HT1080 (cell line): Measurements from ENCODE around the gene CEBPA. TPM values are rescaled to one million over a fixed set of nuclear protein-coding genes. Genes with fewer than 3 reads are reported as not detected.

ENCODE experiments used
- DNase-seq: peaks from one replicate; pipeline ENCODE4 v3.0.0-alpha.2; 2015; ENCODE audit warnings: low read depth
- total RNA-seq: library from RNA; depleted of rRNA; stranded (reverse); fragments of >200 nt; shearing (Covaris generic); gene quantifications from 2 replicates; pipeline ENCODE4 v1.2.3, GENCODE V29; 2014

CEBPA gene
- total RNA-seq, 1 experiment from 2014 or later, result 1.7 TPM

DNA sequence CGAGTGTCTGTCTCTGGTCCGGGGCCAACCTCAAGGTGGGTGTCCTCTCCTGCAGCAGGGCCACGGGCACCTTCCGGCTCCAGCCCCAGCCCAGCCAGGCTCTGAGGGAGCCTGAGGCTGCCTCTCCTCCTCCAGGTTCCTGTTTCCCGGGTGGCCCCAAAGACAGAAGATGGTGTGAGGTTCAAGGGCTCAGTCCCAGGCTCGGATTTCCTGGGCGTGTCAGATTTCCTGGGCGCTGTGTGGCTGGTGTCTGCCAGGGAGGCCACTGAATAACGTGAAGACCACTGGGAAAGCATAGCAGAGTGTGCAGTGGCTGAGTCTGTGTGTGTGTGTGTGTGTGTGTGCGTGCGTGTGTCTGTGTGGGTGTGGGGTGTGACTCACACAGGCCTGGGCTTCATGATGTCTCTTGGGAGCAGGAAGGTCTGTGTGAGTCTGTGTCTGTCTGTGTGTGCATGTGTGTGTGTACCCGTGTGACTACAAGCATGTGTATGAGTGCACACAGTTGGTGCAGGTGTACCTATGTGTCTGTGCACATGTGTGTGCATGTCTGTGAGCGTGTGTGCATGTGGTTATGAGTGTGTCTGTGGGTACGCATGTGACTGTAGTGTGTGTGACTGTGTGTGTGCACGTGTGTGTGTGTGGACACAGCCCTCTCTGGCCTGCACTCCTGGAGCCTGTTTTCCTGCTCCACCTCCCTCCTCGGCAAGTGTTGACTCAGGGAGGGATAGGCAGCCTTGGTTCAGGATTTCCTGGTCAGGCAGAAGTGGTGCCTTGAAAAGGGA is 28.3 kb downstream of the CEBPA start:
- DNase-seq, result peak; percentile 57

DNA sequence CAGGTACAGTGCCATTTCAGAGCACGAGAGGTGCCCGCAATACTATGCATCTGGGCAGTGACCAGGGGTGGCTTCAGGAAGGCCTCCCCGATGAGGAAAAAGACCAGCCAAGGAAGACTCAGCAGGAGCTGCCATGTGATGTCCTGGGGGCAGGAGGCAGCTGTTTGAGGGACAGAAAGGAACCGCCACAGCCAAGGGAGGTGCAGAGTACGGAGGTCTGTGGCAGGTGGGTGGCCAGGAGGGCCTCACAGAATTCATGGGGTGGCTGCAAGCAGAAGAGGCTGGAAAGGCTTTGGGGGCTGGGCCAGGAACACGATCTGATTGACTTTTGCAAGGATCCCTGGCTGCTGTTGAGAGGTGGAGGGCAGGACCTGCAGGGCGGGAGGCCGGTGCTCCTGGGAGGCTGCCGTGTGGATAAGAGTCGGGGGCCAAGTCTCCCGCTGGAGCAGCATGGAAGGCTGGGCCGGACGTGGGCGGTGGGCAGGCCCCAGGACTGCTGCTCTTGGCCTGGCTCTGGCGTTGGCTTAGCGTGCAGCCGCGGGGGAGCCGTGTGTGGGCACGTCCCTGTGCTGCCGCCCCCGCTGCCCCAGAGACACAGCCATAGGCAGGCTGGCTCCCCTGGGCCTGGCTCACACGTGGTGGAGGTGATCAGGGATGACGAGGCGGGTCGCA is 29.1 kb downstream of the CEBPA start:
- DNase-seq, result no peak

DNA sequence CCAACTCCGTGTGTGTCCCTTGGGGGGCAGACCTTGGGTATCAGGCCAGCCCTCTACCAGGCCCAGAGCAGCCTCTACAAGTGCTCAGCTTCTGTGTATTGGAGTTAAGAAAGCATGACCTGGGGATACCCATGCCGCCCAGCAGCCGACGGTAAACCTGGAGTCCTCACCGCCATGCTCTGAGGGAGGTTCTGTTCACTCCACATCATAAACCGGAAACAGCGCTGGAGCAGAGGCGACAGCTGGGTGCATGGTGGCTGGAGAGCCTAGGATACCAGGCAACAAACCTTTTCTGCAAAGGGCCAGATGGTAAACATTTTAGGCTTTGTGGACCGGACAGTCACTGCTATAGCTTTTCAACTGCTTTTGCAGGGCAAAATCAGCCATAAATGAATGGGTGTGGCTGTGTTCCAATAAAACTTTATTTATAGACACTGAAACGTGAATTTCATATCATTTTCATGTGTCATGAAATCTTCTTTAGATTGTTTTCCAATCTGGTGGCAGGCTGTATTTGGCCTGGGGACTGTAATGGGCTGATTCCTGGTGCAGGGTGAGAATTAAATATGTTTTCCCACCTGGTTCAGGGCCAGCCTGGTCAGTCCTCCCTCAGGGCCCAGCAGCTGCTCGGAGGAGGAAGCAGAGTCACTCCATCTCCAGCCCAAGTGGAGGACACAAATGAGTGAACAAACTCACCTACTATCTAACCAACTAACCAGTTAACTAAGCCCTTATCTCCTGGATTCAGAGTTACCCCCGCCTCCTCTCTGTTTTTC is 30.9 kb downstream of the CEBPA start:
- DNase-seq, result no peak

DNA sequence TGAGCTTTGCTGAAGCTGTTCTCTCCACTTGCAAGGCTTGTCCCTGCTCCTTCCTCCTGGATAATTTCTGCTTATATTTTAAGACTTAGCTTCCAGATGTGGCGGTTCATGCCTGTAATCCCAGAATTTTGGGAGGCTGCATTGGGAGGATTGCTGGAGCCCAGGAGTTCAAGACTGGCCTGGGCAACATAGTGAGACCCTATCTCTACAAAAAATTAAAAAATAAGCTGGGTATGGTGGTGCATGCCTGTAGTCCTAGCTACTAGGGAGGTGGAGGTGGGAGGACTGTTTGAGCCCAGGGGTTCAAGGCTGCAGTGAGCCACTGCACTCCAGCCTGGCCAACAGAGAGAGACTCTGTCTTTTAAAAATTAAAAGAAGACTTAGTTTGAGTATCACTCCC is 31.6 kb downstream of the CEBPA start:
- DNase-seq, result no peak

DNA sequence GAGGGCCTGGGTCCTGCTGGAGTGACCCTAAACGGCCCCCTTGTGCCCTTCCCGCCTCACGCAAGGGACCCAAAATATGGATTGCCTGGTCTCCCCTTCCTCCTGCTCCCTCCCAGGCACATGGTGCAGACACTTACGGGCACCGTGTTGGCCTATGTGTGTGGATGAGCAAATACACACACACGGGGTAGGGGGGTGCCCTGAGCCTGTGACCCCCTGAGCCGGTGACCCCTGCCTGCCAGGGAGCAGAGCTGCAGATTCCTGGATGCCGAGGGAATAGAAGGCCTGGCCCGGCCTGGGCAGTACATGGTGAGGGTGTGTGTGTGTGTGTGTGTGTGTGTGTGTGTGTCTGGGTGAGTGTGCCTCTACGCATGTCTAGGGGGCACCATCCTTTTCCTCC is 33.3 kb downstream of the CEBPA start:
- no peak for DNase-seq

DNA sequence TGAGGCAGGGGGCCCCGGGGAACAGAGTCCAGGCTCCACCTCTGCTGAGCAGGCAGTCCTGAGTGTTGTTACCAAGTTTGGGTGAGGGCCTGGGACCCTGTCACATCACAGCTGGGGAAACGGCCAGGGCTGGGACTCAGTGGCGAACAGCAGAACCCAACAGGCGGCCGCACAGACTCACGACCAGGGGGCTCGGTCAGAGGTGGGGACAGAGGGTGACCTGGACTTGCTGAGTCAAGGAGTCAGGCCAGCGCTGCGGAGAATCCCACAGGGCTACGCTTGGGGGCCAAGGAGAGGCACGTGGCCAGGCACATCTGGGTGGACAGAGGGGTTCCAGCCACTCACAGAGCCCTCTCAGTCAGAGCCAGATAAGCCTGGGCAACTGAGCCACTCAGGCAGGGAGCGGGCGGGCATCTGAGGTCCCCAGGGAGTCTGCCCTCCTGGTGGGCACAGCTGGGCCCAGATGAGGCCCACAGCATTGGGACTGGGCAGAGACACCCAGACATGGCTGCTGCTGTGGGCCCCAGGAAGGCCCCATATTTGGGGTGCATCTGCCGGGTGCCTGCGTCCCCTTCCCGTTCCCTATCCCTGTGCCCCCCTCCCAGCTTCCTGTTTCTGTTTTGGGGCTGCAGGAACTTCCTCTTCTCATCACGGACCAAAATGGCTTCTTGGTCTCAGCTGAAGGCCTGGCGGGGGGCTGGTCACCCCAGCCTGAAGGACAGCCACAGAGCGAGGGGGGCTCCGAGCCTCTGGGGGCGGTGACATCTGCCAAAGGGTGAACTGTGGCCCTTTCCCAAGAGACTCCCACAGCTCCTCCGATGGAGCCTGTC is 34.0 kb downstream of the CEBPA start:
- no peak for DNase-seq

DNA sequence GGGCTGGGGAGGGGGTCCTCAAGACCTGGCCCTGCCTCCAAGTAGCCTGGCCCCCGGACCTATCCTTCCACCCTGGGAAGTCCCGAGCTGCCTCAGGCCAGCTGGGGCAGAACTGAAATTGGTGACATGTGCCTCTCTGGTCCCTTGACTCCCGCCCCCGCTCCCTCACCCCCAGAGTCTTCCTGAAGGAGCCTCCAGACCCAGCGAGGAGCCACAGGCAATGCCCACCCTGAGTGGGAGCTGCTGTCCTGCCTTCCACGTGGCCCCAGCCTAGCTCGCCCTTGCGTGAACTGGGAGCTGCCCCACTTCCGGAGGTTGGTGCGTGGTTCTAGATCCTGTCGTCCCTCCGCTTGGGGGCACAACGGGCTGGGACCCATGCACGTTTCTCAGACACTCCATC is 34.6 kb downstream of the CEBPA start:
- no peak for DNase-seq

DNA sequence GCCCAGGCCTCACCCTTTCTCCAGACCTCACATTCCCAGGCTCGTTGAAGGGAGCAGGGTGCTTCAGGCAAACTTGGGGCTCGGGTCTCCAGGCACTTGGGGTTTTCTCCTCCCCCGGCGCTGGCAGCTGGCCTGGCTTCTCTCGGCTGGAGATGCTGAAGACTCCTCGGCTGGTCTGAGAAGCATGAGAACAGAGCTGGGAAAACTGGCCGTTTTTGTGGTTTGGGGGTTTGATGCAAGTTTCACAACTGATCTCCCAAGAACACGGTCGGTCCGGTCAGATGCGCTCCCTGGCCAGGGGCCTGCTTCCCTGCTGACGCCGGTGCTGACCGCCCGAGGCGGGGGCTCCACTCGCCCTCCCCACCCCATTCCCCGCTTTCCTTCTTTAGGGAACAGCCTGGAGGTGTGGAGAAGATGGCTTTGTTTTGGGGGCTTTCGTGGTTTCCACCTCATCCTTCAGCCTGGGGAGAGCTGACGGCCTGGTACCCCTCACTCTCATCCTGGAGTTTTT is 35.3 kb downstream of the CEBPA start:
- no peak for DNase-seq

DNA sequence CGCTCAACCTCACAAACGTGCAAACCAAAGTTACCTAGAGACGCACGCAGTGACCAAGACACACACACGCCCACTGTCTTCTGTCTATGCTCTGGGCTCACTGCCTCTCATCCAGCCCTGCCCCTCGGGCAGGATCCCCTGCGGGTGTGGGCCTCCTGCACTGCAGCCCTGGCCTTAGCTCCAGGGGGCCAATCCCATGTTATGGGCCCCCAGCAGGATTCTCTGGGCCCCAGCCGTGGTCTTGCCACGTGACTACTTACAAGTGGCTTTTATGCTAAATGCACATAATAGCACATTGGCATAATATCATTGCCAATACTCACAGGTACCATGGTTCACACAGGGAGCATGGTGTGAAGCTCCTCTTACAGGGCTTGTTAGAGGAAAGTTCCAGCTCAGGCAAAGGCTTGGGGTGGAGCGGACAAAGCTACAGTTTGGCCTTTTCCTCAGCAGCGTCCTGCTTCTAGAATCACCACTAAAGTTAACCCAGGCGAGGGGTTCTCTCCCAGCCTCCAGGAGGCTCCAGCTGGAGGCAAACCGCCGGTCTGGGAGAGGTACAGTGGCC is 37.4 kb downstream of the CEBPA start:
- no peak for DNase-seq

DNA sequence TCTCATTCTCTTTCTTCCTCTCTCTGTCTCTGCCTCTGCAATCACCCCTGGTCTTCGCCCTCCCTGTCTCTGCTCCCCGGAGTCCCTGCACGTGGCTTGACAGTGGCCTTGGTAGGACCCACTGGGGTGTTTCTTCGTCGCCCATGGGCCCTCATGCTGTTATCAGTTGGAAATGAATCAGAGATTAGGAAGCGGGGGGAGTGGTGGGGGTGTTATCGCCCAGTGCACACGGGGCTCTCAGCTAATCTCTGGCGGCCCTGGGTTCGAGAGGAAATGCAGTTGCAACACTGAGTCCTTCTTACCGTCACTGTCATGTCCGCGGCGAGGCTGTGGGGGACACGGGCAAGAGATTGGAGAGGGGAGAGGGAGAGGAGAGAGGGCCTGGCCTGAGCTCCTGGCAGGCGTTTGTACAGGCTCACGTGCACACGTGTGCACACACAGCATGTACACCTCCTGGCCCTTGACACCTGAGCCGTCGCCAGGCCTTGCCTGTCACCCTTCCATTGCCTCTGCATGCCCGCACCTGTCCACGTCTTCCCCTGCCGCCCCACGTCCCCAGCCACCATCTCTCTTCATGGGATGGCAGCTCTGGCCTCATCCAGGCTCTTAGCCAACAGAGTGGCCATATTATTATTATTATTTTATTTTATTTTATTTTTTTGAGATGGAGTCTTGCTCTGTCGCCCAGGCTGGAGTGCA is 38.9 kb downstream of the CEBPA start:
- no peak for DNase-seq

DNA sequence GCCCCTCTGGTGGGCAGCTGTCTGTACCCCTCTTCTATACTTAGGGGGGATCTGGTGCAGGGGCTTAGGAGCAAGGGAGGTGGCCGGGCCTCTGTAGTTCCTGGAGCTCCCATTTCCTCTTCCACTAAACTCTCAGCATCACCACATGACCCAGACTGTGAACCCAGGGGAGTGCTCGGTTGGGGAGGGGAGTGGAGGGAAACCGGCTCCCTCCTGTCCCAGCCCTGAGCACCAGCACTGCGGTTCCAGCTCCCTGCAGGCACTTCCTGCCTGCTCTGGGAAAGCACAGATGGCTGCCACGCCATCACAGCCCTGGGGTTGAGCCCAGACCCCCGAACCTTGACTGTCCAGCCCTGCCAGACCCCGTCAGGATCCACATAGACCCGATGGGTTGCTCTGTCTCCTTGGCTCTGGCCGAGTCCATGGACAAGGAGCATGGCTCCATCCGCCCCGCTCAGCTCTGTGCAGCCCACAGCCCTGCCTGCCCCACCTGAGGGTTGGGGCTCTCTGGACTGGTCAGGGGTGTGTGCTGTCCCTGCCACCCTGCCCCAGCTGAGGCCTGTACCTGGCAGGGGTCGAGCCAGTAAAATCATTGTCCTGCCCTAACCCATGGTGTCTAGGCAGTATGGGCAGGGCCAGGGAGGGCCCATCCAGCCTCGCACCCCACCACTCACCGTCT is 40.7 kb downstream of the CEBPA start:
- peak; percentile 14 for DNase-seq

DNA sequence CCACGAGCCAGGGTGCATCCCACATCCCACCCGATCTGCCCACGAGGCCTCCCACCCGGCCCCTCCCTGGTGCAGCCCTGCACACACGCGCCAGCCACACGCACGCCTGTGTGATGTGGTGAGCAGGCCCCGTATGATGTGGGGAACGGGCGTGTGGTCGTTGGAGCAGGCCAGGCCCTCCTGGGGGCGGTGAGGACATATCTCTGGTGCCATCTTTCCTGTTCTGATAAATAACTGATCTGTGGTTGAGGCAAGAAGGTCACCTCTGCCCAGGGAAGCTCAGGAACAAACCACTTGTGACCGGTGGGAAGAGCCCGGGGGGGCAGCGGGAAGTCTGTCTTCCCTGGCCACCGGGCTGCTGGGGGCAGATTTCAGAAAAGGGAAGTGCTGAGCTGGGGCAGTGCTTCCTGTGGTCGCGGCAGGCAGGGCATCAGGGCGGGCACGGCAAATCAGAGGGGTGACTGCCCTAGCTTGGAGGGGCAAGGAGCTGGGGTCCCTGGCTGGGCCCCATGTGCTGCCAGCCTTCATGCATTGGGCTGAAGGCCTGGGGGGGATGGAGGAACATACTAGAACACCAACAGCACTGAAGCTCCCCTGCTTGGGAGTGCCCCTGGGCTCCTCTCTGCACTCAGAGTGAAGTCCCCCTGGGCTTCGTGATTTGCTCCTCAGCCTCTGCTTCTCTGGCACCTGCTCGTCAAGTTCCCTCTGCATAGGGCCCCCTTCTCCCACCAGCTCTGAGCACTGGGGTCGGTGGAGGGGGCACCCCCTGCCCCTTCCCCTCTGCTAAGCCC is 41.5 kb downstream of the CEBPA start:
- DNase-seq, result no peak

DNA sequence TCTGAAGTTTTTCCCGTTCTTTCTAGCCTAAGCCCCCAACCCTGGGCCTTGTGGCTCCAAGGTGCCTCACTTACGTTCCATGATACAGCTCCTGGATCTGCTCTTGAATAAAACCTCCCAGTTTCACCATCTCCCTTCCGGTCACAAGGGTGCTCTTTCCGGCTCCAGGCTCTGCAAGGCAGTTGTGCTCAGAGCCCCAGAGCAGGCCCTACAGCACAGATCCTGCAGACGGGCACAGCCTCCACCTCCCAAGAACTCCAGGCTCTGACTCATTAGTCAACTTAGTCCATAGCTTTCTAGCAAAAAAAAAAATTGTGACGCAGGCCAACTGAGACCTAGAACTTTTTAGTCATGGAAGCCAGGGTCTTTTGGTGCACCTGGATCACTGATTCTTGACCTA is 42.8 kb downstream of the CEBPA start:
- DNase-seq, result peak; percentile 75

DNA sequence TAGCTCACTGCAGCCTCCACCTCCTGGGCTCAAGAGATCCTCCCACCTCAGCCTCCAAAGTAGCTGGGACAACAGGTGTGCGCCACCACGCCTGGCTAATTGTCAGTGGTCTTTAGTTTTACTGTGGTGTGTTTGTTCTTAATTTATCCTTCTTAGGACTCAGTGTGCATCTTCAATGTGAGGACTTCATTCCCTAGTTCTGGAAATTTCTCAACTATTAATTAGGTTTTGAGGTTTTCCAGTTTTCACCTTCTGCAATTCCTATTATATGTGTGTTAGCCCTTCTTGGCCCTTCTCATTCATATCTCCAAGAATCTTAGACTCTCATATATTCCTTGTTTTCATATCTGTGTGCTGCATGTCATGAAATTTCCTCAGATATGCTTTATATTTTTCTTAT is 44.5 kb downstream of the CEBPA start:
- DNase-seq, result no peak

DNA sequence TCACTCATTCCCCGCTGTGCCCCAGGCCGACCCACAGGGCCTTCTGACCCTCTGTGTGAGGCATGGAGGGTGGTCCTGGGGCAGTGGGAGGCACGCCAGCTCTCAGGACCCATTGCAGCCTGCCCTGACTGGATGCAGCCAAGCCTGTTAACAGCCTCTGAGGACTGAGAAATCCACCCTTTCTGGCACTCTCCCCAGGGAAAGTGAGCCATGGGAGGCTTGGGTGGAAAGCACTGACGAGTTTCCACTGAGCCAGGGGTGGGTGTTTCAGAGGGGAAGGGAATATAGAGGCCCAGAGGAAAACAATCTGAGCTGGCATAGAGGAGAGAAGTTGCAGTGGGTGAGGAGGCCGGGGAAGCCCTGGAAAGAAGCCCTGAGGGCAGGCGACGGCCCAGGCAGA is 46.1 kb downstream of the CEBPA start:
- no peak for DNase-seq

DNA sequence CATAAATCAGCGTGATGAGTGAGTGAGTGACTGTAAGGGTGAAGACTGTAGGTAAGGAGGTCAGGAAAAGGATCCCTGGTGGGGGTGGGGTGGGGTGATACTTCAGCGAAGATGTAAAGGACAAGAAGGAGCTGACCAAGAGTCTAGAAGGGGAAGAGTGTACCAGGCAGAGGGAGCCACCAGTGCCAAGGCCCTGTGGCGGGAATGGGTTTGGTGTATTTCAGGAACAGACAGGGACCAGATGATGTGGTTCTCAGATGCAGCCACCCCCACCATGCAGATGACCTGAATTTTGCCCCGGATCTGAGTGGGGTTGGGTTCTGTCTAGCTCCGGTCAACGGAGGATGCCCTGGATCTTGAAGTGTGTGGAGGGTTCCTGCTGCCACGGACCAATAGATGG is 46.6 kb downstream of the CEBPA start:
- no peak for DNase-seq

DNA sequence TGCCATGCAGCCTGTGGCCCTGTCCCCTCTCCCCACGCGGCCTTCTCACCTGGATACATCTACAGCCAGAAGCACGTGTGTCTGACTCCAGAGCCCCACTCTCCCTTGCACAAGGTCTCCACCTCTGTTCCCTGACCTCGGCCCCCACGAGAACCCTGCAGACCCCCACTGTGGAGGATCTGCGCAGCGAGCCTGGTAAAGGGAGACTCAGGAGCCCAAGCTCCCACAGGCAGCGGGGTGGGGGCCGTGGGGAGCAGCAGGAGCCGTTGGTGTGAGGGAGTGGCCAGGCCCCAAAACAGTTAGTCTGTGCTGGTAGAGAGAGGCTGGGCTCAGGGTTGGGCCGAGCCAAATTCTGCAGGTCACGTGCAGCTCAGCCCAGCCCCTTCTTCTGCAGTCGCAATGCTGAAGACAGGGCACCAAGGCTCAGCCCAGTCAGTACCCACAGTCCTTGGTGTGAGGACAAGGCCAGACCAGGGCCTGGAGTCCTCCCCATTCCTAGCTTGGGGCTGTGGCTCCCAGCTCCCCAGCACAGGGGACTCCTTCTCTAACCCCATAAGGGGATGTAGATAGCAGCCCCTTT is 48.0 kb downstream of the CEBPA start:
- no peak for DNase-seq

DNA sequence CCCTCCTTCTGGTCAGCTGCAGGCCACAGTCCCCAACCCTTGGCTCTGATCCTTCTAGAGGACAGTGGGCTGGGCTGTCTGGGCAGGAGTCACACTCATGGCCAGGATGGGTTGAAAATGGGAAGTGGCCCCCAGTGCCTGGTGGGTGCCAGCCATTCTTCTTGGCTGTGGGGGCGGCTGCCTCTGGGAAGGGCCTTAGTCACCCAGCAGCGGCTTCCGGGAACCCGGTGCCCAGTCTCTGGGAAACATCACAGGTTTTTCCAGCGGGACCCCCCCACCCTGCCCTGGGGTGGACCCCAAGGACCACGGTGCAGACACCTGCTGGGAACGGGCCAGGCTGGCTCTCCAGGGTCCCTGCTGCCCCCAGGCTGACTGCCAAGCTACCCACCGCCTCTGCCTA is 49.4 kb downstream of the CEBPA start:
- no peak for DNase-seq
